Measurements from ENCODE around the gene ADGRL3.

ADGRL3 gene

DNA sequence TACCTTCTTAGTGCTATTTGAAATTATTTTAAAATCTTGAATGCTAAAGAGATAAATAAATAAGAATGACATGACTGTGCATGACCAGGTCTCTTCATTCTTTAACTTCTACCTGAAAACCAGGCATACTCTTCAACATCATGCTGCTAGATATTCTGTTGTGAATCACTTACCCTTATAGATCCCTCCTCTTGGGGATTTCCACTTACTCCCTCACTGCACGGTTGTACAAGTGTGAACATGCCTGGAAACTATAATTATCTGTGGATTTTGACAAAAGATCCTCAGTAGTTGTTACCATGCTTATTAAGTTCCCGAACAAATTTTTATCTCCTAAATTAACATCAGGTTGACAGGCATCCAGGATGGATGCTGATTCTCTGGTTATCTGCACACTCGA lies 54.3 kb downstream of the ADGRL3 start:
- TF ChIP-seq CTCF (IDR thresholded peaks at IDR 0.05) = no peak

- no peak for TF ChIP-seq CTCF (IDR thresholded peaks at IDR 0.05)
Measured at GRCh38 chr4:61273233-61273632, 73.1 kb downstream of the ADGRL3 start.

DNA sequence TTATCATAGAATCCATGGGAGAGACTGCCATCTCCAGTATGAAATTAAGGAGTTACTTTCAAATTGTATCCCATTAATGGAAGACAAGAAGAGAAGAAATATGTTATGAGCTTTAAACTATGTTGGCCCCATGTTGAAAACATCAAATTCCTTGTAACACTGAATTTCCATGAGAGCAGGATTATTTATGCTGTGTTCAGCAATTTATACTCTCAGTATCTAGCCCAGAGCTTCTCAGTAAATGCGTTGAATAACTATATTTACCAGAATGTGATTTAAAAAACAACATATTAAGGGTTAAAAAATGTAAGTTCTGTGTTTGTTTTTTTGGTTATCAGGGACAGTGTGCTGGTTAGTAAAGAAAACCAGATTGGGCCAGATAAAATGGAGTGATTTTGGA lies 74.2 kb downstream of the ADGRL3 start:
- no peak for TF ChIP-seq CTCF (IDR thresholded peaks at IDR 0.05)

DNA sequence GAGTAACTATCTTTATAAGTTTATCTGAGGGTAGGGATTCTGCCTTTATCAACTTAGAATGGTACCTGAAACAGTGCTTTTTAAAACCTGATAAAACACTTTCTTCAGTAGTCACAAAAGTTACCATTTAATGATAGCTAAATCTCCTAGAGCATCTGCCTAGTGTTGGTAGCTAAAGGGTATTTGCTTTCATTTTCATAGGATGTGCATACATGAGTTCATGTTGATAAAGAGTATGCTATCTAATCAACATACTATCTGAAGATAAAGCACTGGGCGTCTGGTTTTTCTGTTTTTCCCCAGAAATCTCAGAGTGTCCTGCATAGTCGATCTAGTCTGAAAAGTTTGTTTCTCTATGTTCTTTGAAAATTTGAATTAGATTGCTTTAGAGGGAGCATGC lies 75.1 kb downstream of the ADGRL3 start:
- TF ChIP-seq CTCF (IDR thresholded peaks at IDR 0.05) = no peak

DNA sequence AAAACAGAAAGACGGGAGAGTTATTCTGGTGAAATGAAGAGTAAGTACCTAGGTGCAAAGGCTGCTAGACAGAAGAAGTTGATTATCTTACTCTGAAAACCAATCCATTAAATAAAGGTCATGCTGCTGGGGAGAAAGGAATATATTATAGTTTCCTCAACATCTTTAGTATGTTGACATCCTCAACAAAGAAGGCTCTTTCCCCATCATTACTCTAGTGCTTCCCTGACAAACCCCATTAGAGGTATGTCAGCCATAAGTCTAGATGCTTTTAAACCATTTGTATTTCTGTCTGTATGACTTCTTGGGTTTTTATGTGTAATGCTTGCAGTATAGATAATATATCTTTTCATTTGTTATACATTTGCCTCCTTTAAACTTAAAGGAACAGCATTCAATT lies 75.9 kb downstream of the ADGRL3 start:
- no peak for TF ChIP-seq CTCF (IDR thresholded peaks at IDR 0.05)

- no peak for TF ChIP-seq CTCF (IDR thresholded peaks at IDR 0.05)
Measured at GRCh38 chr4:61277785-61278760, 77.9 kb downstream of the ADGRL3 start.

DNA sequence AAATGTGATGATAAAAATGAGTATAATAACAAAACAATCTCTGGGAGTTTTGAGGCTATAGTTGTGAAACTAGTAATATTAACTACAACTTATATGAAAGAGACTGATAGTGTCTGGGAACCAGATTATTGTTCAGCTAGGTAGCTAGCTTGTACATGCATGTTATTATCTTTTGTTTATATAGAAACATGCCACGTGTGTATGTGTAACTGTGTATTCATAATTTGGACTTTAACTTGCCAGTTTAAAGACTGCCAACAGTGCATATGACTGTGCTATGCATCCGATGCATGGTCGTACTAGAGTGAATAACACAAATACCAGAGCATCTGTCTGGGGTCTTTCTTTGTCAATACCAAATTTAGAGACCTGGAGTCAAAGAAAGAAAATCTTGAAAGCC lies 92.2 kb downstream of the ADGRL3 start:
- no peak for TF ChIP-seq CTCF (IDR thresholded peaks at IDR 0.05)

All from LNCAP (cell line).